Endothelial cell of umbilical vein (primary cell): ENCODE measurements around the gene LGALS8. TPM values are rescaled to one million over a fixed set of nuclear protein-coding genes. Genes with fewer than 3 reads are reported as not detected.
A peak's percentile ranks its signal among the peaks of the same experiment; 100 is the strongest.

ENCODE experiments used
- BruUV-seq: library from RNA; stranded (reverse); fragments of 400-500 nt; replicated peaks from 2 replicates; lab custom pipeline; 2021; lab: Mats Ljungman, UMichigan
- CTCF ChIA-PET: fragments of 300-600, 350-600 bp; sonication (Branson Sonifier 250); formaldehyde crosslinking; loops from one replicate; lab custom pipeline; 2021; ENCODE audit warnings: antibody characterized with exemption, inconsistent platforms; lab: Charles Lee
- POLR2A ChIA-PET: fragments of 300-600, 350-600 bp; sonication (Branson Sonifier 250); formaldehyde crosslinking; loops from one replicate; lab custom pipeline; 2021; ENCODE audit warnings: antibody characterized with exemption, inconsistent platforms; lab: Charles Lee
- DNase-seq: peaks from one replicate; pipeline ENCODE4 v3.0.0-alpha.2; 2011; ENCODE audit warnings: low read depth, low spot score
- FAIRE-seq: peaks from 2 replicates; lab custom pipeline; 2011; peaks lifted over from hg19 to GRCh38; lab: Jason Lieb, UNC
- H2AFZ ChIP-seq: 2 replicates; pipeline ENCODE4 v1.6.0; 2012; ENCODE audit warnings: low read depth, low read length, control low read depth, inconsistent platforms
- H3K27ac ChIP-seq: 2 replicates; pipeline ENCODE4 v1.5.1; 2011; ENCODE audit warnings: low read depth, mild to moderate bottlenecking, control low read depth, low read length, moderate library complexity; ENCODE audit not compliant: insufficient read depth
- H3K27me3 ChIP-seq, 2 experiments: 2 replicates each; pipeline versions ENCODE4 v1.6.0 to v1.6.1; 2011; ENCODE audit warnings: low read length in 2 of 2, mixed read lengths in 1 of 2; ENCODE audit not compliant: control insufficient read depth in 2 of 2, insufficient read depth in 2 of 2
- H3K36me3 ChIP-seq, 2 experiments: 2 replicates in 1 of 2; 3 replicates in 1 of 2; pipeline ENCODE4 v1.5.1; 2011; ENCODE audit warnings: low read length in 2 of 2, mild to moderate bottlenecking in 1 of 2, moderate library complexity in 1 of 2; ENCODE audit not compliant: control insufficient read depth in 2 of 2, insufficient read depth in 2 of 2; ENCODE audit errors: extremely low read depth in 1 of 2
- H3K4me1 ChIP-seq: 3 replicates; pipeline ENCODE4 v1.5.1; 2011; ENCODE audit warnings: mild to moderate bottlenecking, low read length; ENCODE audit not compliant: control insufficient read depth, insufficient read depth; ENCODE audit errors: extremely low read depth
- H3K4me2 ChIP-seq: 2 replicates; pipeline ENCODE4 v1.6.1; 2011; ENCODE audit warnings: low read length, control low read depth, mixed read lengths; ENCODE audit not compliant: insufficient read depth
- H3K4me3 ChIP-seq, 3 experiments: fragments of 200-600 bp in 1 of 3; sonication (generic), shearing (Covaris generic) in 1 of 3; replicated peaks in 1 of 3; 2 replicates each; pipeline ENCODE4 v1.5.1; 2011 to 2016; ENCODE audit warnings: control low read depth in 3 of 3, low read length in 3 of 3, mild to moderate bottlenecking in 2 of 3, inconsistent platforms in 1 of 3, low read depth in 1 of 3, moderate library complexity in 1 of 3; ENCODE audit not compliant: insufficient read depth in 1 of 3
- H3K79me2 ChIP-seq: 2 replicates; pipeline ENCODE4 v1.6.0; 2012; ENCODE audit warnings: low read length, inconsistent platforms; ENCODE audit not compliant: control insufficient read depth, insufficient read depth
- H3K9ac ChIP-seq: replicated peaks from 2 replicates; pipeline ENCODE3; 2011; ENCODE audit warnings: low read length, control low read depth; ENCODE audit not compliant: insufficient read depth; ENCODE audit errors: extremely low read depth
- H3K9me1 ChIP-seq: replicated peaks from 3 replicates; pipeline ENCODE4 v1.6.0; 2011; ENCODE audit warnings: mild to moderate bottlenecking, low read length; ENCODE audit not compliant: control insufficient read depth, insufficient read depth; ENCODE audit errors: extremely low read depth
- H3K9me3 ChIP-seq: replicated peaks from 2 replicates; pipeline ENCODE4 v1.5.1; 2012; ENCODE audit warnings: low read length, inconsistent platforms; ENCODE audit not compliant: control insufficient read depth, insufficient read depth
- H4K20me1 ChIP-seq: replicated peaks from 2 replicates; pipeline ENCODE3; 2011; ENCODE audit warnings: mild to moderate bottlenecking, low read length; ENCODE audit not compliant: control insufficient read depth, insufficient read depth; ENCODE audit errors: extremely low read depth
- EZH2 ChIP-seq: IDR thresholded peaks from 2 replicates; pipeline ENCODE4 v1.6.1; 2012; ENCODE audit warnings: borderline replicate concordance, low read depth, mild to moderate bottlenecking, moderate library complexity, low read length, inconsistent platforms; ENCODE audit not compliant: severe bottlenecking
- FOS ChIP-seq: IDR thresholded peaks from 2 replicates; pipeline ENCODE4 v1.6.1; 2011; ENCODE audit warnings: mild to moderate bottlenecking, low read length, moderate library complexity, borderline replicate concordance; ENCODE audit not compliant: insufficient read depth
- GATA2 ChIP-seq: IDR thresholded peaks from 2 replicates; pipeline ENCODE4 v1.7.0; 2011; ENCODE audit warnings: low read depth, mild to moderate bottlenecking, moderate library complexity, mixed read lengths, low read length; ENCODE audit not compliant: insufficient read length, insufficient read depth
- JUN ChIP-seq: IDR thresholded peaks from 2 replicates; pipeline ENCODE4 v1.6.1; 2011; ENCODE audit warnings: borderline replicate concordance, low read depth; ENCODE audit not compliant: insufficient read length, insufficient read depth
- MYC ChIP-seq: IDR thresholded peaks from one replicate; pipeline ENCODE4 v1.6.1; 2011; ENCODE audit warnings: mild to moderate bottlenecking, low read depth, low read length
- POLR2A ChIP-seq: IDR thresholded peaks from 2 replicates; pipeline ENCODE4 v1.6.1; 2012; ENCODE audit warnings: low read depth, mild to moderate bottlenecking, control low read depth, low read length
- POLR2AphosphoS5 ChIP-seq: IDR thresholded peaks from 2 replicates; pipeline ENCODE4 v1.6.1; 2012; ENCODE audit warnings: low read depth, mild to moderate bottlenecking, control low read depth, low read length, moderate library complexity; ENCODE audit not compliant: insufficient read depth
- dilution Hi-C: fragments of 300-500 bp; cut with MboI; formaldehyde crosslinking; loops from one replicate; pipeline ENCODE4 v1.15.0; 2019; ENCODE audit warnings: low sequenced_read_pairs; ENCODE audit not compliant: extremely low pct_ligation_motif_present
- intact Hi-C: fragments of 100-400 bp; cut with micrococcal nuclease; formaldehyde crosslinking; loops from one replicate; pipeline ENCODE4 v1.10.0; 2022
- polyA plus RNA-seq, 4 experiments: library from polyadenylated mRNA; depleted of rRNA in 3 of 4; stranded (reverse) in 3 of 4; unstranded in 1 of 4; fragments of >200 nt; gene quantifications; 2 replicates each; pipeline versions ENCODE4 v1.2.1 to v1.2.3, GENCODE V29; 2011 to 2012; ENCODE audit warnings: missing spikeins in 1 of 4
- total RNA-seq: library from RNA; stranded (reverse); gene quantifications from 2 replicates; pipeline ENCODE4 v1.2.3, GENCODE V29; 2021
- TF ChIP-seq, protein P1 (sequence below), 2 donors: IDR thresholded peaks; 1 replicate in 1 of 2; 2 replicates in 1 of 2; pipeline ENCODE4 v1.5.1; 2011; ENCODE audit warnings: low read length in 2 of 2, mild to moderate bottlenecking in 2 of 2, moderate library complexity in 2 of 2, control low read depth in 1 of 2, inconsistent platforms in 1 of 2, low read depth in 1 of 2; ENCODE audit not compliant: insufficient read depth in 1 of 2; ENCODE audit errors: extremely low read depth in 1 of 2
- TF ChIP-seq, protein P2 (sequence below): IDR thresholded peaks from 2 replicates; pipeline ENCODE4 v1.6.1; 2011; ENCODE audit not compliant: insufficient read depth, insufficient read length

LGALS8 gene
- total and polyA plus RNA-seq, 2 donors (not counting 3 experiments of a cell fraction or from before 2014, with no cell fraction given) = 45.6 to 49.9 TPM

DNA sequence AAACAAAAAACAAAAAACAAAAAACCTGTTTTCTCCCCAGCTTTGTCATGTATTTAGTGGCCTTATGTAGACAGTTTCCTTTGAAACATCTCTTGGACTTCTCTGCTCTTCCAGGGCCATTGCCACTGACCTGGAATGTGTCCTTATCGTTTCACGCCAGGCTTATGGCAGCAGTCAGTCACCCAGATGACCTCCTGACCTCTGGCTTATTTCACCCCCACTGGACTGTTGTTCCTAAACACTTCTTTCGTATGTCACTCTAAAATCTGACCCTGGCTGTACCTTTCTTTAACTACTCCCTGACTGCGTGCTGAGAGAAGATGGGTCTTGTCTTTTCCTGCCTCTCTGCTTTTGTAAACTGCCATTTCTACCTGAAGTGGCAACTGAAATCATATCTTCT lies 9.1 kb downstream of the LGALS8 start:
- dilution Hi-C loops = no loop called here
- Histone ChIP-seq H3K9me1 (no peaks in the 10 kb centered on the region), H2AFZ (no peak overlapping the region), H3K9ac (no peak overlapping the region), H3K79me2 (peaks cover 3% of the 10 kb centered on the region), H3K4me3 (no peak overlapping the region), H3K9me3 (no peaks in the 10 kb centered on the region), H3K36me3 (peaks cover 0 to 5% of the 10 kb centered on the region in 2 experiments), H3K4me2 (no peak overlapping the region), H3K27me3 (no peaks in the 10 kb centered on the region), H4K20me1 (no peaks in the 10 kb centered on the region), H3K4me1 (peaks cover 14% of the 10 kb centered on the region), H3K27ac (no peak overlapping the region)
- no peak for TF ChIP-seq POLR2A
- DNase-seq (no peak), FAIRE-seq (no peak)
- CTCF ChIA-PET = interaction anchor here (1.1 kb wide), 1 partner anchor 427 kb away, joined by 4 read pairs; no protein-coding TSS in a partner anchor
- BruUV-seq = no TSS peak
- intact Hi-C loops = no loop called here
- POLR2A ChIA-PET = no interaction called here

DNA sequence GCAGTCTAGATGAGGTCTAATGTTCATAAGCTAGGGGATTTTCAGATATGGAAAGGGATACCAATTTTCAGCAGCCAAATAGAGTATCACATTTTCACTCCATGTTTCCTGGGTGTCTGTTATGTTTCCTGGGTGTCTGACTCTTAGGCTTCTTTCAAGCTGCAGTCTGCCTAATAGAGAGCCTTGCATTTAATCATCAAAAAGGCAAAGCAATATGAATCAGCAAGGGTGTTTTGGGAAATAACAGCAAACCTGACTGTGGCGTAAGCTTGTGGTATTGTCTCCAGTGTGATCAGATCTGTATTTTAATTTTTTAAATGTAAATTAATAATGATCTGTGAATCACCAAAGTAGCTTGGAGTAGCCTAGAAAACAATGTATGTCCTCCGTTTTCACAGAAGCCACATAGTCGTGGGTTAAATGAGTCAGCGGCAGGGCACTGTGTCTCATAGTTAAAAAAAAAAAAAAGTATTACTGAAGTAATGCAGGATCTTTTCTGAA lies 10.4 kb downstream of the LGALS8 start:
- Histone ChIP-seq H3K4me2 (no peak overlapping the region), H3K4me1 (peaks cover 14% of the 10 kb centered on the region), H3K36me3 (peaks cover 3 to 7% of the 10 kb centered on the region in 2 experiments), H3K9ac (no peak overlapping the region), H3K27me3 (no peaks in the 10 kb centered on the region), H3K9me3 (no peaks in the 10 kb centered on the region), H3K79me2 (peaks cover 3% of the 10 kb centered on the region), H4K20me1 (no peaks in the 10 kb centered on the region), H3K27ac (peak overlapping the region; percentile 25), H2AFZ (no peak overlapping the region), H3K9me1 (no peaks in the 10 kb centered on the region), H3K4me3 (no peak overlapping the region)
- no TSS peak for BruUV-seq
- ChIA-PET CTCF (interaction anchor here (0.7 to 1.0 kb wide), 4 partner anchors 12 to 426 kb away, joined by 3 to 5 read pairs (median 4); no protein-coding TSS in a partner anchor), POLR2A (interaction anchor here (0.7 kb wide), 1 partner anchor 30 kb away, joined by 3 read pairs; no protein-coding TSS in a partner anchor)
- FAIRE-seq = peak; percentile 37
- dilution Hi-C loops (no loop called here), intact Hi-C loops (no loop called here)
- peak; percentile 56 for DNase-seq
- TF ChIP-seq POLR2A (no peak), MYC (no peak), FOS (peak; percentile 71), EZH2 (no peak), JUN (peak; percentile 18), GATA2 (no peak), POLR2AphosphoS5 (no peak)
- TF ChIP-seq, protein P1, sequence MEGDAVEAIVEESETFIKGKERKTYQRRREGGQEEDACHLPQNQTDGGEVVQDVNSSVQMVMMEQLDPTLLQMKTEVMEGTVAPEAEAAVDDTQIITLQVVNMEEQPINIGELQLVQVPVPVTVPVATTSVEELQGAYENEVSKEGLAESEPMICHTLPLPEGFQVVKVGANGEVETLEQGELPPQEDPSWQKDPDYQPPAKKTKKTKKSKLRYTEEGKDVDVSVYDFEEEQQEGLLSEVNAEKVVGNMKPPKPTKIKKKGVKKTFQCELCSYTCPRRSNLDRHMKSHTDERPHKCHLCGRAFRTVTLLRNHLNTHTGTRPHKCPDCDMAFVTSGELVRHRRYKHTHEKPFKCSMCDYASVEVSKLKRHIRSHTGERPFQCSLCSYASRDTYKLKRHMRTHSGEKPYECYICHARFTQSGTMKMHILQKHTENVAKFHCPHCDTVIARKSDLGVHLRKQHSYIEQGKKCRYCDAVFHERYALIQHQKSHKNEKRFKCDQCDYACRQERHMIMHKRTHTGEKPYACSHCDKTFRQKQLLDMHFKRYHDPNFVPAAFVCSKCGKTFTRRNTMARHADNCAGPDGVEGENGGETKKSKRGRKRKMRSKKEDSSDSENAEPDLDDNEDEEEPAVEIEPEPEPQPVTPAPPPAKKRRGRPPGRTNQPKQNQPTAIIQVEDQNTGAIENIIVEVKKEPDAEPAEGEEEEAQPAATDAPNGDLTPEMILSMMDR (IDR thresholded peaks at IDR 0.05; ENCODE audit: extremely low read depth in 1 of 2, insufficient read depth in 1 of 2, low read depth in 1 of 2, low read length in 2 of 2) = no peak
- TF ChIP-seq, protein P2, sequence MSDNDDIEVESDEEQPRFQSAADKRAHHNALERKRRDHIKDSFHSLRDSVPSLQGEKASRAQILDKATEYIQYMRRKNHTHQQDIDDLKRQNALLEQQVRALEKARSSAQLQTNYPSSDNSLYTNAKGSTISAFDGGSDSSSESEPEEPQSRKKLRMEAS = no peak
